GM23248 (cell line): ENCODE results near the gene CAPN9. TPM values are rescaled to one million over a fixed set of nuclear protein-coding genes. Genes with fewer than 3 reads are reported as not detected.

Experiments
- DNase-seq: peaks from one replicate; pipeline ENCODE4 v3.0.0-alpha.2; 2015
- H2AFZ ChIP-seq: fragments of 200-600 bp; sonication (generic); 2 replicates; pipeline ENCODE4 v1.6.1; 2016; ENCODE audit warnings: antibody characterized with exemption
- H3F3A ChIP-seq: fragments of 200-600 bp; sonication (generic); 2 replicates; pipeline ENCODE4 v1.6.1; 2016; ENCODE audit warnings: mild to moderate bottlenecking, antibody characterized with exemption, mixed run types; ENCODE audit not compliant: insufficient read depth
- H3K27ac ChIP-seq: fragments of 200-600 bp; sonication (generic); 2 replicates; pipeline ENCODE4 v1.5.1; 2016; ENCODE audit warnings: mild to moderate bottlenecking
- H3K27me3 ChIP-seq: fragments of 200-600 bp; sonication (generic); replicated peaks from 2 replicates; pipeline ENCODE4 v1.6.1; 2016; ENCODE audit warnings: mild to moderate bottlenecking; ENCODE audit not compliant: insufficient read depth
- H3K36me3 ChIP-seq: fragments of 200-600 bp; sonication (generic); 2 replicates; pipeline ENCODE4 v1.6.1; 2016; ENCODE audit warnings: low read depth, mild to moderate bottlenecking
- H3K4me1 ChIP-seq: fragments of 200-600 bp; sonication (generic); 2 replicates; pipeline ENCODE4 v1.6.1; 2016; ENCODE audit warnings: mild to moderate bottlenecking; ENCODE audit not compliant: insufficient read depth
- H3K4me2 ChIP-seq: fragments of 200-600 bp; sonication (generic); one replicate; pipeline ENCODE4 v1.6.1; 2016; ENCODE audit warnings: mild to moderate bottlenecking; ENCODE audit not compliant: unreplicated experiment
- H3K4me3 ChIP-seq: fragments of 200-600 bp; sonication (generic); 2 replicates; pipeline ENCODE4 v1.5.1; 2016; ENCODE audit warnings: mild to moderate bottlenecking
- H3K79me2 ChIP-seq: fragments of 200-600 bp; sonication (generic); 2 replicates; pipeline ENCODE4 v1.6.1; 2016; ENCODE audit warnings: mild to moderate bottlenecking; ENCODE audit not compliant: insufficient read depth
- H3K9ac ChIP-seq: fragments of 200-600 bp; sonication (generic); 2 replicates; pipeline ENCODE4 v1.6.1; 2016; ENCODE audit warnings: mild to moderate bottlenecking
- H3K9me2 ChIP-seq: fragments of 200-600 bp; sonication (generic); 2 replicates; pipeline ENCODE4 v1.6.1; 2016; ENCODE audit warnings: mixed run types, mild to moderate bottlenecking, moderate library complexity; ENCODE audit not compliant: insufficient read depth
- H3K9me3 ChIP-seq: fragments of 200-600 bp; sonication (generic); one replicate; pipeline ENCODE4 v1.6.1; 2017; ENCODE audit warnings: low read depth
- H4K20me1 ChIP-seq: fragments of 200-600 bp; sonication (generic); 2 replicates; pipeline ENCODE4 v1.6.0; 2016; ENCODE audit not compliant: insufficient read depth
- EZH2 ChIP-seq: fragments of 200-600 bp; sonication (generic); IDR thresholded peaks from 2 replicates; pipeline ENCODE4 v1.6.1; 2018; ENCODE audit warnings: antibody characterized with exemption, mild to moderate bottlenecking; ENCODE audit not compliant: insufficient read depth, poor library complexity, severe bottlenecking
- EZH2phosphoT487 ChIP-seq: fragments of 200-600 bp; sonication (generic); IDR thresholded peaks from 2 replicates; pipeline ENCODE4 v1.6.1; 2018; ENCODE audit warnings: antibody characterized with exemption, moderate library complexity, mild to moderate bottlenecking, low read depth; ENCODE audit not compliant: insufficient read depth
- WGBS, 2 experiments: methylation state at CpG; one replicate each; pipeline ENCODE4 v1.1.6; 2015 to 2017; ENCODE audit warnings: low lambda C conversion rate in 2 of 2, low coverage in 1 of 2; ENCODE audit errors: missing lambda C conversion rate in 2 of 2; 5-methylcytosine and 5-hydroxymethylcytosine counted together
- in situ Hi-C: fragments of 300-500 bp; cut with MboI; formaldehyde crosslinking; loops from 2 replicates; pipeline ENCODE4 v1.15.0; 2020
- polyA plus RNA-seq: library from polyadenylated mRNA; unstranded; fragments of >200 nt; fragmentation: Nextera tagmentation; extraction: Ambion mirVana; gene quantifications from 2 replicates; pipeline ENCODE4 v1.2.1, GENCODE V29; 2016
- total RNA-seq: library from RNA; depleted of rRNA; stranded (reverse); fragments of >200 nt; shearing (Covaris generic); gene quantifications from 2 replicates; pipeline ENCODE4 v1.2.3, GENCODE V29; 2014

CAPN9 gene
- total and polyA plus RNA-seq, 2 experiments from 2014 or later = not detected

GRCh38 chr1:230753586-230754251, 6.5 kb downstream of the CAPN9 start:
- H3K27ac ChIP-seq = no peak overlapping the region

DNA sequence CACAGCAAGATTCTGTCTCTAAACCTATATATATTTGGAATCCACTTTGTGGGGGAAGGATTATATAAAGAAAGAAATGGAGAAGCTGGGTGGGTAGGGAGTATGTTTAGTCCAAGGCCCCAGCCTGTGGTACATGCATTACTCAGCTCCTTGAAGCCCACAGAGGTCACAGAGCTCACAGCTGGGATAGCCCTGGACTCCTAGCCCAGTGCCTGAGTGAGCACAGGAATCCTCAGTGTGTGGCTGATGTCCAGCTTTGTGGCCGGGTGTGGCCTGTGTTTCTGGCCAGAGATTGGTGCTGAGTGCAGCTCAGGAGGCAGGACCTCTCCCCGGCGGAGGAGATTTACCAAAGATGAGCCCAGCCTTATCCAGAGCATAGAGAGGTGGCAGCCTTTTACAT, 7.6 kb downstream of the CAPN9 start:
- Histone ChIP-seq H4K20me1 (no peaks in the 10 kb centered on the region), H3K4me2 (no peak overlapping the region), H3K9me2 (no peaks in the 10 kb centered on the region), H3K27ac (no peak overlapping the region), H3K27me3 (peaks cover 20% of the 10 kb centered on the region), H3K36me3 (no peaks in the 10 kb centered on the region), H3F3A (no peaks in the 10 kb centered on the region), H2AFZ (no peak overlapping the region), H3K79me2 (no peaks in the 10 kb centered on the region), H3K9me3 (no peaks in the 10 kb centered on the region), H3K4me3 (no peak overlapping the region), H3K4me1 (no peaks in the 10 kb centered on the region), H3K9ac (no peak overlapping the region)
- in situ Hi-C loops = no loop called here
- TF ChIP-seq EZH2 (no peak), EZH2phosphoT487 (no peak)
- 0 to 6% methylated on average over 3 of the region's 3 CpGs for WGBS, 2 experiments
- DNase-seq = peak; percentile 58

More at GRCh38 chr1:230753586-230754251, 6.5 kb downstream of the CAPN9 start:
- Histone ChIP-seq H3K9me2 (no peaks in the 10 kb centered on the region), H2AFZ (no peak overlapping the region), H3K4me3 (no peak overlapping the region), H3K36me3 (no peaks in the 10 kb centered on the region), H4K20me1 (no peaks in the 10 kb centered on the region), H3K9me3 (no peaks in the 10 kb centered on the region), H3F3A (no peaks in the 10 kb centered on the region), H3K79me2 (no peaks in the 10 kb centered on the region), H3K4me1 (no peaks in the 10 kb centered on the region), H3K9ac (no peak overlapping the region), H3K4me2 (no peak overlapping the region), H3K27me3 (peaks cover 9% of the 10 kb centered on the region)
- in situ Hi-C loops = no loop called here
- WGBS, 2 experiments = 38 to 54% methylated on average over 14 to 24 of the region's 24 CpGs
- no peak for DNase-seq
- TF ChIP-seq EZH2phosphoT487 (no peak), EZH2 (no peak)

DNA sequence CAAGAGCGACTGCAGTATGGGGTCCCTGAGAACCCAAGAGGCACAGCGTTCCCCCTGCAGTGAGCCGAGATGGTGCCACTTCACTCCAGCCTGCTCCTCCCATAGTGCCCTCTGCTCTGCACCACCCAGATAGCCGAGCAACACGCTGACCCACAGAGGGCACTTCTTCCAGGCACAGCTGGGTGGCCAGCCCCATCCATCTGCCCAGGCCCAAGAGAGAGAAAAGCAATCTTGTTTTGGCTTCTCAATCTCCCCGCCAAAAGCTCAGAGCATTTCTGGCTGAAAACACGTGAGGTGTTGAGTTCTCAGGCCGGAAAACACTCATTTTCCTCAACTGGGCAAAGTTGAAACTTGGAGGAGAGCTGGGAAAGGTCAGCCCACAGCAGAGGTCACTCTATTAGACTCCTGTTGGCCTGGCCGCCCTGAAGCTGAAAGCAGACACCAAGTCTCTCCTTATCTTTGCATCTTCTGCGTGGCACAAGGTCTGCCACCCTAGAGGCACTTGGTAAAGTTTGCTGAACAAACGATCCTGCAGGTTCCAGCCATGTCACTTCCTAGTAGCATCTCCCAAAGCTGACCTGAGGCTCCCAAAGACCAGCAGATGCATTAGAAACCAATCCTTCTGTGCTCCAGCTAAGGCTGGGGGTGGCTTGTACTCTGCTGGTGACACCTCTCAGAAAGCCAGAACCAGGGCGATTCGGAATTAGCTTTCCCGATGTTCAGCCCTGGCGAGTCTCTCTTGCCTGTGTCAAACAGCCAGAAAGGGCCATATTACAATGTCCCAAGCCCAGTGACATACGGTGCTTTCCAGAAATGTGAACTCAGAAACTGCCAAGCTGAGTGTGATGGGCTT, 10.9 kb downstream of the CAPN9 start:
- Histone ChIP-seq H3K4me2 (no peak overlapping the region), H3K9ac (no peak overlapping the region), H3F3A (no peaks in the 10 kb centered on the region), H3K36me3 (no peaks in the 10 kb centered on the region), H3K4me1 (no peaks in the 10 kb centered on the region), H3K27me3 (peaks cover 25% of the 10 kb centered on the region), H4K20me1 (no peaks in the 10 kb centered on the region), H3K4me3 (no peak overlapping the region), H3K27ac (no peak overlapping the region), H2AFZ (no peak overlapping the region), H3K79me2 (no peaks in the 10 kb centered on the region), H3K9me3 (no peaks in the 10 kb centered on the region), H3K9me2 (no peaks in the 10 kb centered on the region)
- DNase-seq = no peak
- no peak for TF ChIP-seq EZH2
- no peak for TF ChIP-seq EZH2phosphoT487
- 36 to 40% methylated on average over 14 to 16 of the region's 16 CpGs for WGBS, 2 experiments
- in situ Hi-C loops = no loop called here

DNA sequence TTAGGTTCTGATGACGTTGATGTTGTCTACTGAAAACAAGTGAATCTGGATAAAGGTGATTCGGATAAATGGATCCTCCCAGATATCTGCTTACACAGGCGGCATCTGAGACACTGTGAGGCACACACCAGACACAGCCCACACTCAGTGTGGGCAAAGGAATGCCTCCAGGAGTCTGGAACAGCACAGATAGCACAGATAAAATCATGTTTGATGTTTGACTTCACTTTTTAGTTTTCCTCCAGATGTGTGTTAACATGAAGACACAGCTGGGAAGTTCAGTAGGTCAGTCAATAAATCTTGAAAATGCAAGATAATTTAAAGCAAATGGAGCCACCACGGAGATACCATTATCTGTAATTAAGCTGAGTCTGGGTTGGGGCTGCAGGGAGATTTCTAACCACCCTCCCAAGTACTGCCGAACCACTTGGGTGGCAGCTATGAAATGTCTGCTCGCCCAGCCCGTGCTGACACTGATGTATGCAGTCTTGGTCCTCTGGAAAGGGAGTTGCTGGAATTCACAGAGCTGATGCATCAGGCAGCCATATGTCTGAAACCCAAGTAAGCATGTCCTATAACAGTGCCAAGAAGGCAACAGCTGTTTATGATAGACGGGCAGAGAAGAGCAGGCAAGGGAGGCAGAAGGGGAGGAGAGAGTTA, 11.7 kb downstream of the CAPN9 start:
- no peak for TF ChIP-seq EZH2phosphoT487
- TF ChIP-seq EZH2 = no peak
- Histone ChIP-seq H3K9me2 (no peaks in the 10 kb centered on the region), H3K36me3 (no peaks in the 10 kb centered on the region), H3F3A (no peaks in the 10 kb centered on the region), H4K20me1 (no peaks in the 10 kb centered on the region), H3K4me2 (no peak overlapping the region), H3K4me1 (no peaks in the 10 kb centered on the region), H3K79me2 (no peaks in the 10 kb centered on the region), H3K27ac (no peak overlapping the region), H2AFZ (no peak overlapping the region), H3K4me3 (no peak overlapping the region), H3K9me3 (no peaks in the 10 kb centered on the region), H3K9ac (no peak overlapping the region), H3K27me3 (peaks cover 25% of the 10 kb centered on the region)
- WGBS, 2 experiments = 4% methylated on average over 8 of the region's 8 CpGs
- in situ Hi-C loops = no loop called here
- DNase-seq = peak; percentile 23
